GM12864 (cell line): ENCODE measurements around the gene LRRC71.

Source experiments
- DNase-seq: peaks from one replicate; pipeline ENCODE4 v3.0.0-alpha.2; 2011; ENCODE audit warnings: low read depth
- H3K4me3 ChIP-seq: 2 replicates; pipeline ENCODE4 v1.5.1; 2011; ENCODE audit warnings: mild to moderate bottlenecking, low read depth, low read length, control low read depth
- CTCF ChIP-seq: IDR thresholded peaks from 2 replicates; pipeline ENCODE4 v1.5.1; 2011; ENCODE audit warnings: low read depth, mild to moderate bottlenecking, moderate library complexity, low read length, control low read depth, inconsistent platforms; ENCODE audit errors: missing control alignments

LRRC71 gene

GRCh38 chr1:156895927-156896326 is 24.5 kb upstream of the LRRC71 start:
- TF ChIP-seq CTCF, result no peak
- DNase-seq, result no peak
- H3K4me3 ChIP-seq, result no peak overlapping the region

- DNase-seq, result no peak
- H3K4me3 ChIP-seq, result no peak overlapping the region
- TF ChIP-seq CTCF, result no peak
Observed at GRCh38 chr1:156896490-156897033, 23.9 kb upstream of the LRRC71 start.

GRCh38 chr1:156897078-156897825 is 23.2 kb upstream of the LRRC71 start:
- no peak overlapping the region for H3K4me3 ChIP-seq
- DNase-seq, result no peak
- no peak for TF ChIP-seq CTCF

GRCh38 chr1:156898161-156898566 is 22.3 kb upstream of the LRRC71 start:
- no peak overlapping the region for H3K4me3 ChIP-seq
- DNase-seq, result no peak
- no peak for TF ChIP-seq CTCF

GRCh38 chr1:156898971-156899664 is 21.3 kb upstream of the LRRC71 start:
- H3K4me3 ChIP-seq, result no peak overlapping the region
- DNase-seq, result no peak
- TF ChIP-seq CTCF, result no peak

- no peak for DNase-seq
- no peak for TF ChIP-seq CTCF
- no peak overlapping the region for H3K4me3 ChIP-seq
Observed at GRCh38 chr1:156899956-156900718, 20.3 kb upstream of the LRRC71 start.
